ENCODE results near the gene CLEC2L. TPM values are rescaled to one million over a fixed set of nuclear protein-coding genes. Genes with fewer than 3 reads are reported as not detected.

The CLEC2L gene
- total and polyA plus RNA-seq, 9 donors, result 0.15 to 1.5 (median 0.33) TPM; not detected in 6

DNA sequence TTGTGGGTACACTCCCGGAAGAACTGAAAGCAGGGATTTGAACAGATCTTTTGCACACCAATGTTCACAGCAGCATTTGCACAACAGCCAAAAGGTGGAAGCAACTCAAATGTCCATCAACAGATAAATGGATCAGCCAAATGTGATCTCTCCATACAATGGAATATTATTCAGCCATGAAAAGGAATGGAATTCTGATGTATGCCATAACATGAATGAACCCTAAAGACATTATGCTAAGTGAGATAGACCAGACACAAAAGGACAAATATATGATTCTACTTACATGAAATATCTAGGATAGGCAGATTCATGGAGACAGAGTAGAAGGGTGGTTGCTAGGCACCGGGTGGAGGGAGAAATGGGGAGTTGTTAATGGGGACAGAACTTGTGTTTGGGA lies 36.7 kb downstream of the CLEC2L start:
- Histone ChIP-seq H3K4me3 (no peak overlapping the region), H3K27me3 (no peaks in the 10 kb centered on the region), H3K27ac (no peak overlapping the region), H3K9me3 (no peaks in the 10 kb centered on the region), H3K4me1 (ENCODE audit: insufficient read depth) (no peaks in the 10 kb centered on the region), H3K36me3 (no peaks in the 10 kb centered on the region)
- no peak for TF ChIP-seq POLR2A (IDR thresholded peaks at IDR 0.05)
- no peak for TF ChIP-seq CTCF (IDR thresholded peaks at IDR 0.05)
- TF ChIP-seq EP300 (IDR thresholded peaks at IDR 0.05), result no peak
- DNase-seq, result no peak
- WGBS, 3 donors, result 76 to 84% (median 82%) methylated on average over 2 of the region's 2 CpGs
- intact Hi-C loops (cut with DNase I), result no loop called here

GRCh38 chr7:139560678-139561077 lies 37.2 kb downstream of the CLEC2L start:
- Histone ChIP-seq H3K4me1 (ENCODE audit: insufficient read depth) (no peaks in the 10 kb centered on the region), H3K36me3 (no peaks in the 10 kb centered on the region), H3K9me3 (no peaks in the 10 kb centered on the region), H3K27me3 (no peaks in the 10 kb centered on the region), H3K27ac (no peak overlapping the region), H3K4me3 (no peak overlapping the region)
- 86 to 92% (median 86%) methylated on average over 11 of the region's 11 CpGs for WGBS, 3 donors
- TF ChIP-seq CTCF (IDR thresholded peaks at IDR 0.05) (no peak), POLR2A (IDR thresholded peaks at IDR 0.05) (no peak), EP300 (IDR thresholded peaks at IDR 0.05) (no peak)
- intact Hi-C loops (cut with DNase I), result no loop called here
- no peak for DNase-seq

DNA sequence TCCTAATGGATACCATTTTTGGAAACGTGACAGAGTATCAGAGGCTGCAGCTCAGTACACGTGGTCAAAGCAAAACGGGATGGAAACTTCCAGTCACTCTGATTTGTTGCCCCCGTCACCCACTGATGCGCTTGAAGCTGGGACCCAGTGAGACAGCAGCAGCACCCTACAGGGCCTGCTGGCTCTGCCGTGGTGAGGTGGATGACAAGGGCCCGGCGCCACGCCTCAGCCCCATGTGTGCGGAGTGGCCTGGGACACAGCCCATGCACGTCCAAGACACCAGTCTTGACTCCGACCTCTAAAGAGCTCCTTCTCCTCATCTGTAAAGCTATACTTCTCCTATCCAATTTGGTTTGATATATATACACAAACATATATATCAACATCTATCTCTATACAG lies 39.0 kb downstream of the CLEC2L start:
- Histone ChIP-seq H3K4me1 (ENCODE audit: insufficient read depth) (no peaks in the 10 kb centered on the region), H3K27me3 (no peaks in the 10 kb centered on the region), H3K9me3 (no peaks in the 10 kb centered on the region), H3K27ac (no peak overlapping the region), H3K4me3 (no peak overlapping the region), H3K36me3 (no peaks in the 10 kb centered on the region)
- no peak for DNase-seq
- TF ChIP-seq EP300 (IDR thresholded peaks at IDR 0.05) (no peak), POLR2A (IDR thresholded peaks at IDR 0.05) (no peak), CTCF (IDR thresholded peaks at IDR 0.05) (no peak)
- intact Hi-C loops (cut with DNase I), result no loop called here
- 89 to 95% (median 91%) methylated on average over 12 of the region's 12 CpGs for WGBS, 3 donors

GRCh38 chr7:139562961-139563565 lies 39.6 kb downstream of the CLEC2L start:
- H3K4me3 ChIP-seq, result no peak overlapping the region
- WGBS, 3 donors, result 81 to 86% (median 82%) methylated on average over 13 of the region's 13 CpGs
- H3K9me3 ChIP-seq, result no peaks in the 10 kb centered on the region
- no peaks in the 10 kb centered on the region for H3K36me3 ChIP-seq
- H3K4me1 ChIP-seq (ENCODE audit: insufficient read depth), result no peaks in the 10 kb centered on the region
- no peak for DNase-seq
- no peak overlapping the region for H3K27ac ChIP-seq
- intact Hi-C loops (cut with DNase I), result no loop called here
- no peaks in the 10 kb centered on the region for H3K27me3 ChIP-seq
- TF ChIP-seq EP300 (IDR thresholded peaks at IDR 0.05) (no peak), POLR2A (IDR thresholded peaks at IDR 0.05) (no peak), CTCF (IDR thresholded peaks at IDR 0.05) (no peak)
